Measurements from ENCODE around the gene SUN1.

SUN1 gene

GRCh38 chr7:874031-874749, 41.9 kb downstream of the SUN1 start:
- H3K4me1 ChIP-seq (ENCODE audit: control insufficient read depth, insufficient read depth, low read length), result peaks cover 31% of the 10 kb centered on the region
- H3K36me3 ChIP-seq (ENCODE audit: control insufficient read depth, insufficient read depth, low read length, severe bottlenecking), result peaks cover 42% of the 10 kb centered on the region
- no peaks in the 10 kb centered on the region for H3K9me3 ChIP-seq (ENCODE audit: control insufficient read depth, low read length)
- peak; percentile 26 for DNase-seq (ENCODE audit: low read depth)
- peak overlapping the region; percentile 56 for H3K9ac ChIP-seq (ENCODE audit: low read length)
- H3K4me3 ChIP-seq (ENCODE audit: low read length), result no peak overlapping the region
- H3K27me3 ChIP-seq (replicated peaks; ENCODE audit: control insufficient read depth, insufficient read depth, low read length), result no peaks in the 10 kb centered on the region

DNA sequence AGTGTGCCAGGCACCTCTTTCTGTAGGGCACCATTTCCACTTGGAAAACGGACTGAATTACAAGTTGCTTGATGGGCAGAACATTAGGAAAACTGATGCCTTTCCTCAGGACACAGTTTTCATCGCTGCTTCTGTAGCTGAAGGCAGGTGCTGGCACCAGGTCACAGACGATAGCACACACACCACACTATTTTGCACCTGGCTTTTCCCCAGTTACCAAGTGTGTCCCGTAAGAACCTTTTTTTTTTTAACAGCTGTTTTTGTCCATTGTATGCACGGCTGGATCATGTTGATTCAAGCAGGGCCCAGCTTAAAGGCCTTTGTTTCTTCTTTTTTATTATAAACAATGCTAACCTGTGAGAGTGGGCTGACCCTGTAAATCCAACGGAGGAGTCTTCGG, 42.8 kb downstream of the SUN1 start:
- H3K4me1 ChIP-seq (ENCODE audit: control insufficient read depth, insufficient read depth, low read length), result peaks cover 29% of the 10 kb centered on the region
- no peaks in the 10 kb centered on the region for H3K27me3 ChIP-seq (replicated peaks; ENCODE audit: control insufficient read depth, insufficient read depth, low read length)
- H3K9ac ChIP-seq (ENCODE audit: low read length), result peak overlapping the region; percentile 83
- no peak for DNase-seq (ENCODE audit: low read depth)
- peaks cover 34% of the 10 kb centered on the region for H3K36me3 ChIP-seq (ENCODE audit: control insufficient read depth, insufficient read depth, low read length, severe bottlenecking)
- no peaks in the 10 kb centered on the region for H3K9me3 ChIP-seq (ENCODE audit: control insufficient read depth, low read length)
- no peak overlapping the region for H3K4me3 ChIP-seq (ENCODE audit: low read length)

- Histone ChIP-seq H3K9me3 (ENCODE audit: control insufficient read depth, low read length) (no peaks in the 10 kb centered on the region), H3K4me3 (ENCODE audit: low read length) (peak overlapping the region; percentile 74), H3K9ac (ENCODE audit: low read length) (peak overlapping the region; percentile 83), H3K4me1 (ENCODE audit: control insufficient read depth, insufficient read depth, low read length) (peaks cover 29% of the 10 kb centered on the region), H3K27me3 (replicated peaks; ENCODE audit: control insufficient read depth, insufficient read depth, low read length) (no peaks in the 10 kb centered on the region), H3K36me3 (ENCODE audit: control insufficient read depth, insufficient read depth, low read length, severe bottlenecking) (peaks cover 31% of the 10 kb centered on the region)
- DNase-seq (ENCODE audit: low read depth), result no peak
These were observed 43.3 kb downstream of the SUN1 start for GRCh38 chr7:875476-876076.

GRCh38 chr7:876077-876971, 44.0 kb downstream of the SUN1 start, which contains the start of gene GET4:
Gene GET4, plus strand, starts transcription at chr7:876554. Its CDS starts 92 bp downstream, at chr7:876646.
- Histone ChIP-seq H3K27me3 (replicated peaks; ENCODE audit: control insufficient read depth, insufficient read depth, low read length) (no peaks in the 10 kb centered on the region), H3K9ac (ENCODE audit: low read length) (peak within 1 kb of the TSS; percentile 90), H3K4me1 (ENCODE audit: control insufficient read depth, insufficient read depth, low read length) (peaks cover 29% of the 10 kb centered on the region), H3K36me3 (ENCODE audit: control insufficient read depth, insufficient read depth, low read length, severe bottlenecking) (peaks cover 31% of the 10 kb centered on the region), H3K9me3 (ENCODE audit: control insufficient read depth, low read length) (no peaks in the 10 kb centered on the region), H3K4me3 (ENCODE audit: low read length) (peak within 1 kb of the TSS; percentile 91)
- peak; percentile 95 for DNase-seq (ENCODE audit: low read depth)

DNA sequence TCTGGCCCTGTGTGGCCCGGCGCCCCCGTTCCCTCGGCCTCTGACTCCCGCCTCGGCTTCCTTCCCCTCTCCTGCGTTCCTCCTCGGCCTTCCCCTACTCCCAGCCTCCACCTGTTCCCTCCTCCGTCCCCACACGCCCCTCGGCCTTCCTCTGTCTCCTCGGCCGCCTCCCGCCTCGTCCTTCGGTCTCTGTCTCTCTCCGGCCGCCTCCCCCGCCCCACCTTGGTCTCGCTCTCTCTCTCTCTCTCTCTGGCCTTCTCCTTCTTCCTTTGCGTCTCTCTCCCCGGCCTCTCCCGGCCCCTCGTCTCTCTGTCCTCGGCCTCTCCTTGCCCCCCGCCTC, 44.7 kb downstream of the SUN1 start:
- Histone ChIP-seq H3K9ac (ENCODE audit: low read length) (peak overlapping the region; percentile 90), H3K36me3 (ENCODE audit: control insufficient read depth, insufficient read depth, low read length, severe bottlenecking) (peaks cover 26% of the 10 kb centered on the region), H3K9me3 (ENCODE audit: control insufficient read depth, low read length) (no peaks in the 10 kb centered on the region), H3K4me1 (ENCODE audit: control insufficient read depth, insufficient read depth, low read length) (peaks cover 29% of the 10 kb centered on the region), H3K4me3 (ENCODE audit: low read length) (peak overlapping the region; percentile 91), H3K27me3 (replicated peaks; ENCODE audit: control insufficient read depth, insufficient read depth, low read length) (no peaks in the 10 kb centered on the region)
- no peak for DNase-seq (ENCODE audit: low read depth)

GRCh38 chr7:877312-878232, 45.3 kb downstream of the SUN1 start:
- DNase-seq (ENCODE audit: low read depth), result no peak
- H3K36me3 ChIP-seq (ENCODE audit: control insufficient read depth, insufficient read depth, low read length, severe bottlenecking), result peaks cover 20% of the 10 kb centered on the region

DNA sequence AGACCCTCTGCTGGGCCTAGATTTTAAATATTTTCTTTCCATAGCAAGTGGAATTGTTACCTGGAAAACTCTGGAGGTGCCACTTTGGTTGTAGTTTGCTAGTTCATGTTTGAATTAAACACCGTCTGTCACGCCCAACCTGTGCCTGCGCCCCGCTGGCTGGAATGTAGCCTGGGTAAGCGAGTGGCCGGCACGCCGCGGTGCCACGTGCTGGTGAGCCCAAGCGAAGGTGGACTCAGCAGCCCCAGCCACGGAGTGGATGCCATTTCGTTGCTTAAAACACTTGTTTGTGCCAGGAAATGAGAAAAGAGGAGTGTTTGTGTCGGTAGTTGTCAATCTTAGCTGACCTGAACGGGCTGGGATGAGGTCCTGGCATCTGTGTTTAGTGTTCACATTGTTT, 46.8 kb downstream of the SUN1 start:
- H3K9me3 ChIP-seq (ENCODE audit: control insufficient read depth, low read length), result no peaks in the 10 kb centered on the region
- H3K36me3 ChIP-seq (ENCODE audit: control insufficient read depth, insufficient read depth, low read length, severe bottlenecking), result peaks cover 7% of the 10 kb centered on the region
- H3K4me3 ChIP-seq (ENCODE audit: low read length), result no peak overlapping the region
- no peak for DNase-seq (ENCODE audit: low read depth)
- H3K27me3 ChIP-seq (replicated peaks; ENCODE audit: control insufficient read depth, insufficient read depth, low read length), result no peaks in the 10 kb centered on the region
- H3K4me1 ChIP-seq (ENCODE audit: control insufficient read depth, insufficient read depth, low read length), result peaks cover 36% of the 10 kb centered on the region
- H3K9ac ChIP-seq (ENCODE audit: low read length), result no peak overlapping the region

More at GRCh38 chr7:877312-878232, 45.3 kb downstream of the SUN1 start:
- Histone ChIP-seq H3K9me3 (ENCODE audit: control insufficient read depth, low read length) (no peaks in the 10 kb centered on the region), H3K4me1 (ENCODE audit: control insufficient read depth, insufficient read depth, low read length) (peaks cover 29% of the 10 kb centered on the region), H3K27me3 (replicated peaks; ENCODE audit: control insufficient read depth, insufficient read depth, low read length) (no peaks in the 10 kb centered on the region), H3K9ac (ENCODE audit: low read length) (peak overlapping the region; percentile 90), H3K4me3 (ENCODE audit: low read length) (peak overlapping the region; percentile 91)

DNA sequence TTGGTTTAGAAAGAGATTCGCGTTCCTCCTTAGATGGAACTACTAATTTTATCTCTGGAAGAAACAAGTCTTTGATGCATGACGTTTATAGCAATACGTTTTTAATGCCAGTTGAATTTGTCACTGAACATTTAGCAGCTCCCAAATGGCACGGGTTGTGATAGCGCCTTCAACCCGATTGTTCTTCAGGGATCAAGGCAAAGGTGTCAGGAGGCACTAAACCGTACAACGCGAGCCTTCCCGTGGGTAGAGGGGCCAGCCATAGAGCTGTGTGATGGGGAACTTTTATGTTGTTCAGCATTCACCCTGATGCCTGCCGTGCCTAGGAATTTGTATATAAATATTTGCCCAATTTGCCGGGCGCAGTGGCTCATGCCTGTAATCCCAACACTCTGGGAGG, 47.4 kb downstream of the SUN1 start:
- H3K27me3 ChIP-seq (replicated peaks; ENCODE audit: control insufficient read depth, insufficient read depth, low read length), result no peaks in the 10 kb centered on the region
- H3K36me3 ChIP-seq (ENCODE audit: control insufficient read depth, insufficient read depth, low read length, severe bottlenecking), result peaks cover 3% of the 10 kb centered on the region
- no peak overlapping the region for H3K4me3 ChIP-seq (ENCODE audit: low read length)
- H3K9ac ChIP-seq (ENCODE audit: low read length), result no peak overlapping the region
- no peak for DNase-seq (ENCODE audit: low read depth)
- peaks cover 36% of the 10 kb centered on the region for H3K4me1 ChIP-seq (ENCODE audit: control insufficient read depth, insufficient read depth, low read length)
- no peaks in the 10 kb centered on the region for H3K9me3 ChIP-seq (ENCODE audit: control insufficient read depth, low read length)

GRCh38 chr7:880450-880849, 48.2 kb downstream of the SUN1 start:
- no peak overlapping the region for H3K9ac ChIP-seq (ENCODE audit: low read length)
- H3K4me3 ChIP-seq (ENCODE audit: low read length), result no peak overlapping the region
- DNase-seq (ENCODE audit: low read depth), result no peak
- peaks cover 33% of the 10 kb centered on the region for H3K4me1 ChIP-seq (ENCODE audit: control insufficient read depth, insufficient read depth, low read length)
- H3K27me3 ChIP-seq (replicated peaks; ENCODE audit: control insufficient read depth, insufficient read depth, low read length), result no peaks in the 10 kb centered on the region
- H3K9me3 ChIP-seq (ENCODE audit: control insufficient read depth, low read length), result no peaks in the 10 kb centered on the region
- H3K36me3 ChIP-seq (ENCODE audit: control insufficient read depth, insufficient read depth, low read length, severe bottlenecking), result no peaks in the 10 kb centered on the region

DNA sequence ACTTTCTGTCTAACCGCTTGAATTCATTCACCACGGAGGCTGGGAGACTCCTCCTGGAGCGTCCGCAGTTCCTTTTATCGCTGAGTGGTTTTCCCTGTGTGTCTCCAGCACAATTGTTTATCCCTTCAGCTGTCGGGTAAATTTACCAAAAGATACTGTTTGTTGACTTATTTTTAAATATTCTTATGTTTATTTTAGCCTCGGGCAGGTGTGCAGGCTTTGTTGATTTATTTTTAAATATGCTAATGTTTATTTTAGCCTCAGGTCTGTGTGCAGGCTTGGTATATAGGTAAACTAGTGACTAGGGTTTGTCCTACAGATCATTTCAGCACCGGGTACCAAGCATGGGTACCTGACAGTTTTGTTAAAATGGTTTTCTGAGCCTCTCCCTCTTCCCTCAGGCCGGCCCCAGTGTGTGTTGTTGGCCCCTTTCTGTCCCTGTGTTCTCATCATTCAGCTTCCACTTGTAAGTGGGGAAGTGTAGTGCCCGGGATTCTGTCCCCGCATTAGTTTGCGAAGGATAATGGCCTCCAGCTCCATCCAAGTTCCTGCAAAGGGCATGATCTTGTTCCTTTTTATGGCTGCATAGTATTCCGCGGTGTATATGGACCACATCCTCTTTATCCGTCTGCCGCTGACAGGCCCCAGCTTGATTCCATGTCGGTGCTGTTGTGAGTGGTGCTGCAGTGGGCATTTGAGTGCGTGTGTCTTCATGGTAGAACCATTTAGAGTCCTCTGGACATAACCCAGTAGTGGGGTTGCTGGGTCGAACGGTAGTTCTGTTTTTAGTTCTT, 49.4 kb downstream of the SUN1 start:
- Histone ChIP-seq H3K9ac (ENCODE audit: low read length) (no peak overlapping the region), H3K9me3 (ENCODE audit: control insufficient read depth, low read length) (no peaks in the 10 kb centered on the region), H3K27me3 (replicated peaks; ENCODE audit: control insufficient read depth, insufficient read depth, low read length) (no peaks in the 10 kb centered on the region), H3K4me1 (ENCODE audit: control insufficient read depth, insufficient read depth, low read length) (peaks cover 30% of the 10 kb centered on the region), H3K4me3 (ENCODE audit: low read length) (no peak overlapping the region), H3K36me3 (ENCODE audit: control insufficient read depth, insufficient read depth, low read length, severe bottlenecking) (peaks cover 4% of the 10 kb centered on the region)
- DNase-seq (ENCODE audit: low read depth), result no peak
